Measurements from ENCODE around the gene RIN3. TPM values are rescaled to one million over a fixed set of nuclear protein-coding genes. Genes with fewer than 3 reads are reported as not detected.

The RIN3 gene
- total RNA-seq, 6 experiments from 2014 or later = 19.7 to 26.0 (median 24.6) TPM

DNA sequence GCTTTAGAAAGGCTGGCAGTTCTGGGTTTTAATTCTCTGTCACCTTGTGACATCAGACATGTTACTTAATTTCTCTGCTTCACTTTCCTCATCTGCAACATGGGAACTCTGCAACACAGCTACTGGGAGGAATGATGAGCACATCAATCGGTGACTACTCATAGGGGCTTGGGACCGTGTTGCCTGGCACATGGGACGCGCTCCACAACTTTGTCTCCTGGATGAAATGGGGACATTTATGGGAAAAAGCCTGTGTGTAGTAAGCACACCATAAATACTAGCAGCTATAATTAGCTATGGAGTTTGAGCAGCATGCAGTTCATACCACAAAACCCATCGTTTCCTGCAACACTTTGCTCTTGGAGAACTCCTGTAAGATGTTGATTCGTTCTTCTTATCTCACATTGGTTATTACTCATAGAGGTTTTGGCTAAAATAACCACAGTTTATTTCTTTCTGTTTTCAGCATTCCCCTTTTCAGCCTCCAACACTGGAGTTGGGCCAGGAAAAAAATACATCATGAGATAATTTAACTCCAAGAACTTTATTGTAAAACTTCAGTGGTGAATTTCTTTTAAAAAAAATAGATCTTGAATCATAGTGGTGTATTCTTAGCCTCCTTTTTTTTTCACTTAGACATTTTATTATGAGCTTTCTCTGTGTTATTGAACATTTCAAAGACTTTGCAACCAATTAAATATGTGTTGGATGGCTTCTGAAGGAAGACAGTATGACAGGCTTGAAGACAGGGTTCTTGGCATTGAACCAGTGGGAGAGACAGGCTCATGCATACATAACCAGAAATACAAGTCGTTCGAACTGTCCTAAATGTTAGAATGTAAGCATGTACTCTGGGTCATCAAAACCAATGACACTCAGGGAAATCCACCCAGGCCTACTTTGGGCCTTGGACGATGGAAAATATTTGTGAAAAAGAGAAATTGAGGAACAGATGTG is 72.7 kb downstream of the RIN3 start:
- Mint-ChIP-seq H3K27me3 (ENCODE audit: insufficient read depth) (peaks cover 2% of the 10 kb centered on the region; the same call in 1 of the 2 replicates), H3K4me1 (ENCODE audit: low read depth) (peaks cover 48% of the 10 kb centered on the region), H3K9me3 (no peaks in the 10 kb centered on the region), H3K4me3 (peak overlapping the region; percentile 58), H3K36me3 (ENCODE audit: low read depth) (peaks cover 42% of the 10 kb centered on the region), H3K27ac (peak overlapping the region; percentile 79)
- TF ChIP-seq, protein P1, sequence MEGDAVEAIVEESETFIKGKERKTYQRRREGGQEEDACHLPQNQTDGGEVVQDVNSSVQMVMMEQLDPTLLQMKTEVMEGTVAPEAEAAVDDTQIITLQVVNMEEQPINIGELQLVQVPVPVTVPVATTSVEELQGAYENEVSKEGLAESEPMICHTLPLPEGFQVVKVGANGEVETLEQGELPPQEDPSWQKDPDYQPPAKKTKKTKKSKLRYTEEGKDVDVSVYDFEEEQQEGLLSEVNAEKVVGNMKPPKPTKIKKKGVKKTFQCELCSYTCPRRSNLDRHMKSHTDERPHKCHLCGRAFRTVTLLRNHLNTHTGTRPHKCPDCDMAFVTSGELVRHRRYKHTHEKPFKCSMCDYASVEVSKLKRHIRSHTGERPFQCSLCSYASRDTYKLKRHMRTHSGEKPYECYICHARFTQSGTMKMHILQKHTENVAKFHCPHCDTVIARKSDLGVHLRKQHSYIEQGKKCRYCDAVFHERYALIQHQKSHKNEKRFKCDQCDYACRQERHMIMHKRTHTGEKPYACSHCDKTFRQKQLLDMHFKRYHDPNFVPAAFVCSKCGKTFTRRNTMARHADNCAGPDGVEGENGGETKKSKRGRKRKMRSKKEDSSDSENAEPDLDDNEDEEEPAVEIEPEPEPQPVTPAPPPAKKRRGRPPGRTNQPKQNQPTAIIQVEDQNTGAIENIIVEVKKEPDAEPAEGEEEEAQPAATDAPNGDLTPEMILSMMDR (IDR thresholded peaks at IDR 0.05) = no peak
- peak; percentile 97 for DNase-seq

- Mint-ChIP-seq H3K27me3 (ENCODE audit: insufficient read depth) (peaks cover 2% of the 10 kb centered on the region; the same call in 1 of the 2 replicates), H3K4me1 (ENCODE audit: low read depth) (peaks cover 48% of the 10 kb centered on the region), H3K4me3 (peak overlapping the region; percentile 58), H3K36me3 (ENCODE audit: low read depth) (peaks cover 47% of the 10 kb centered on the region), H3K27ac (peak overlapping the region; percentile 79), H3K9me3 (no peaks in the 10 kb centered on the region)
- TF ChIP-seq, protein P1 (IDR thresholded peaks at IDR 0.05) = peak; percentile 14; the same call in 1 of the 2 replicates
- no peak for DNase-seq
Observed at GRCh38 chr14:92586963-92587699, 73.5 kb downstream of the RIN3 start.

DNA sequence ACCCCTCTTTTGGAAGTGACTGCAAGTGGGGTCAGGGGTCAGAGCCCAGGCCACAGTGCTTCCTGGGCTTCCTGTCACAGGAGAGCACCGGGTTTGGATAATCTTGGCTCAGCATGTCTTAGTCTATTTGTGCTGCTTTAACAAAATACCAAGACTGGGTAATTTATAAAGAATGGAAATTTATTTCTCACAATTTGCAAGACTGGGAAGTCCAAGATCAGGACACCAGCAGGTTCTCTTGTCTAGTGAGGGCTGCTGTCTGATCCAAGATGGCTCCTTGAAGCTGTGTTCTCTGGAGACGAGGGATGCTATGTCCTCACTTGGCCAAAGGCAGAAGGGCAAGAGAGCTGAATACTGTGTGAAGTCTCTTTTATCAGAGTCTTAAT is 74.1 kb downstream of the RIN3 start:
- TF ChIP-seq, protein P1 (IDR thresholded peaks at IDR 0.05) = no peak
- no peaks in the 10 kb centered on the region for H3K9me3 Mint-ChIP-seq
- peak overlapping the region; percentile 79 for H3K27ac Mint-ChIP-seq
- H3K36me3 Mint-ChIP-seq (ENCODE audit: low read depth) = peaks cover 44% of the 10 kb centered on the region
- peaks cover 2% of the 10 kb centered on the region; the same call in 1 of the 2 replicates for H3K27me3 Mint-ChIP-seq (ENCODE audit: insufficient read depth)
- peaks cover 48% of the 10 kb centered on the region for H3K4me1 Mint-ChIP-seq (ENCODE audit: low read depth)
- no peak for DNase-seq
- H3K4me3 Mint-ChIP-seq = no peak overlapping the region

GRCh38 chr14:92589213-92589852 is 75.8 kb downstream of the RIN3 start:
- Mint-ChIP-seq H3K4me1 (ENCODE audit: low read depth) (peaks cover 48% of the 10 kb centered on the region), H3K4me3 (no peak overlapping the region), H3K27ac (no peak overlapping the region), H3K9me3 (peaks cover 7% of the 10 kb centered on the region; the same call in 1 of the 2 replicates), H3K27me3 (ENCODE audit: insufficient read depth) (peaks cover 2% of the 10 kb centered on the region; the same call in 1 of the 2 replicates), H3K36me3 (ENCODE audit: low read depth) (peaks cover 35% of the 10 kb centered on the region)
- TF ChIP-seq, protein P1 (IDR thresholded peaks at IDR 0.05) = peak; percentile 76
- DNase-seq = peak; percentile 15

DNA sequence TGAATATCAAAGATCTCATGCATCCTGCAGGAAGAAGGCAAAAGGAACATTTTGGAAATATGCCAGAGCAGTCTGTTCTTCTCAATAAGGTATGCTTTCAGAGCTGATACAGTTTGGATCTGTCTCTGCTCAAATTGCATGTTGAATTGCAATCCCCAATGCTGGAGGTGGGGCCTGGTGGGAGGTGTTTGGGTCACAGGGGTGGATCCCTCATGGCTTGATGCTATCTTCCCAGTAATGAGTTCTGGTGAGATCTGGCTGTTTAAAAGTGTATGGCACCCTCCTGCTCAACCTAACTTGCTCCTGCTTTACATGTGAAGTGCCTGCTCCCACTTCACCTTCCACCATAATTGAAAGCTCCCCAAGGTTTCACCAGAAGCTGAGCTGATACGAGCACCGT is 76.6 kb downstream of the RIN3 start:
- TF ChIP-seq, protein P1 (IDR thresholded peaks at IDR 0.05) = no peak
- Mint-ChIP-seq H3K4me3 (no peak overlapping the region), H3K4me1 (ENCODE audit: low read depth) (peaks cover 41% of the 10 kb centered on the region), H3K27me3 (ENCODE audit: insufficient read depth) (peaks cover 2% of the 10 kb centered on the region), H3K27ac (no peak overlapping the region), H3K9me3 (peaks cover 9% of the 10 kb centered on the region; the same call in 1 of the 2 replicates), H3K36me3 (ENCODE audit: low read depth) (peaks cover 41% of the 10 kb centered on the region)
- DNase-seq = no peak

Data from HFFc6 (cell line).